ENCODE measurements around the gene OGFOD2.

DNA sequence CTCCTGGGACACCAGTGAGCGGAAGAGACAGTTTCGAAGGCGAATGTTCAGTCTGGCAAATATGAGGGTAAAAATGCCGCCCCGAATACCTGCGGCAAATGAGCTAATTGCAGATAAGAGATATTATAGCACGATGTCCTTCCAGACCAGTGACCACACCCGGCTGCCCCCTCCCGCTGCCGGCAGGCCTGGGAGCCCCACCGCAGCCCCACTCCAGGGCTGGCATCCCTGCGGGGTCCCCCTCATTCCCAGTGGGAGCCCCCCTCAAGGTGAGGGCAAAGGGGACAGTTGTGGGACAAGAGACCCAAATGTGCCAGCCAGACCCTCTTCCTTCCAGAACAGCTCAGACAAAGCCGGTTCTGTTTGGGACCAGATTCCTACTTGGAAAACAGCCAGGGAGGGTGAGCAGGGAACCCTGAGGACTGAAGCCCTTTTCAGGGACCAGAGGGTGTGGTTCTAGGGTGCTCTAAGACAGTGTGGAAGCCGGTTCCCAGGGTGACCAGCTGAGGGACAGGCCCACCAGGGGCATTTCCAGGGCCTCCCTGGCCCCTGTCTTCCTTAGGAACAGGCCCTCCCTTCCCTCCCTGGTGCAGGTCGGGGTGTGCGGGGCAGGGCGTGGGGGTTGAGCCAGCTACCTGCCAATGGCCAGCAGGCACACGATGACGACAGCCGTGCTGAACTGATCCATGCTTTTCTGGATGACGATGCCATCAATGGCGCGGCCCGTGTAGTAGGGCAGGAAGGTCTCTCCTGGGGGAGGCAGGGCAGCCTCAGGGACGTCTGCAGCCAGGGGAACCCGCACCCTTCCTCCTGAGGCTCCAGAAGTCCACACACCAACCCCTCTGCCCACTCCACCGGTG lies 25.0 kb upstream of the OGFOD2 start:
- TF ChIP-seq, protein P1, sequence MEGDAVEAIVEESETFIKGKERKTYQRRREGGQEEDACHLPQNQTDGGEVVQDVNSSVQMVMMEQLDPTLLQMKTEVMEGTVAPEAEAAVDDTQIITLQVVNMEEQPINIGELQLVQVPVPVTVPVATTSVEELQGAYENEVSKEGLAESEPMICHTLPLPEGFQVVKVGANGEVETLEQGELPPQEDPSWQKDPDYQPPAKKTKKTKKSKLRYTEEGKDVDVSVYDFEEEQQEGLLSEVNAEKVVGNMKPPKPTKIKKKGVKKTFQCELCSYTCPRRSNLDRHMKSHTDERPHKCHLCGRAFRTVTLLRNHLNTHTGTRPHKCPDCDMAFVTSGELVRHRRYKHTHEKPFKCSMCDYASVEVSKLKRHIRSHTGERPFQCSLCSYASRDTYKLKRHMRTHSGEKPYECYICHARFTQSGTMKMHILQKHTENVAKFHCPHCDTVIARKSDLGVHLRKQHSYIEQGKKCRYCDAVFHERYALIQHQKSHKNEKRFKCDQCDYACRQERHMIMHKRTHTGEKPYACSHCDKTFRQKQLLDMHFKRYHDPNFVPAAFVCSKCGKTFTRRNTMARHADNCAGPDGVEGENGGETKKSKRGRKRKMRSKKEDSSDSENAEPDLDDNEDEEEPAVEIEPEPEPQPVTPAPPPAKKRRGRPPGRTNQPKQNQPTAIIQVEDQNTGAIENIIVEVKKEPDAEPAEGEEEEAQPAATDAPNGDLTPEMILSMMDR (IDR thresholded peaks at IDR 0.05), result no peak
- no peak for TF ChIP-seq POLR2A (IDR thresholded peaks at IDR 0.05)

All from heart left ventricle (tissue), 13 donors.